GM12873 (cell line): ENCODE data around the gene DBX1.

Experiments
- TF ChIP-seq, protein P1 (sequence below): IDR thresholded peaks from 2 replicates; pipeline ENCODE4 v1.5.1; 2012; ENCODE audit warnings: low read depth, mild to moderate bottlenecking, moderate library complexity, low read length, control low read depth; ENCODE audit not compliant: insufficient read depth; ENCODE audit errors: missing control alignments

DBX1 gene

DNA sequence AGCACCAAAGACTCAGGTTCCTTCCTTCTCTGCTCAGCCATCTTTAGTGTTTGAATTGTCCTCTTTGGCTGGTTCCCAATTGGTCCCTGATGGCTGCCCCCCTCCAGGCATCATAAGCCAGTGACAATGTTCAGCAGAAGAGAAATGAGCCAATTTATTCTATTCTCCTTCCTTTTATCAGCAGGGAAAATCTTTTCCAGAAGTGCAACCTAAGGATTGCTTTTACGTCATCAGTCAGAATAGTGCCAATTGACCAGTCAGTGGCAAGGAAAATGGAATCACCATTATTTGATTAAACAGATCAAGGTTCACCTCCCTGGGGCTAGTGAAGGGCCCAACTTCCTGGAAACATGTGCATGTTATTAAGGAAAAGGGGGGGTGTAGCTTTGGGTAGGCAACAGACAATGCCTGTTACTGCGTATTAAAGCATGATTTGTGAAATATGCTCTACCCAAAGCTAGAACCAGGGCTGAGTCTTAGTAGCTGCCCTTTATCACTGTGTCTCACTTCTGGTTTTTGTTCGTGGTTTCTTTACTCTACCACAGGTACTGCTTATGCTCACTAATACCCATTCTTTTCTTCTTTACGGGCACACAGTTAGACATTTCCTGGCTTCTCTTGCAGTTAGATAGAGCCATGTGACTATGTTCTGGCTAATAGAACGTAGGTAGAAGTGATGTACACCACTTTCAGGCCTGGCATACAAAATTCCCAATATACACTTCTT lies 12.6 kb upstream of the DBX1 start:
- TF ChIP-seq, protein P1, sequence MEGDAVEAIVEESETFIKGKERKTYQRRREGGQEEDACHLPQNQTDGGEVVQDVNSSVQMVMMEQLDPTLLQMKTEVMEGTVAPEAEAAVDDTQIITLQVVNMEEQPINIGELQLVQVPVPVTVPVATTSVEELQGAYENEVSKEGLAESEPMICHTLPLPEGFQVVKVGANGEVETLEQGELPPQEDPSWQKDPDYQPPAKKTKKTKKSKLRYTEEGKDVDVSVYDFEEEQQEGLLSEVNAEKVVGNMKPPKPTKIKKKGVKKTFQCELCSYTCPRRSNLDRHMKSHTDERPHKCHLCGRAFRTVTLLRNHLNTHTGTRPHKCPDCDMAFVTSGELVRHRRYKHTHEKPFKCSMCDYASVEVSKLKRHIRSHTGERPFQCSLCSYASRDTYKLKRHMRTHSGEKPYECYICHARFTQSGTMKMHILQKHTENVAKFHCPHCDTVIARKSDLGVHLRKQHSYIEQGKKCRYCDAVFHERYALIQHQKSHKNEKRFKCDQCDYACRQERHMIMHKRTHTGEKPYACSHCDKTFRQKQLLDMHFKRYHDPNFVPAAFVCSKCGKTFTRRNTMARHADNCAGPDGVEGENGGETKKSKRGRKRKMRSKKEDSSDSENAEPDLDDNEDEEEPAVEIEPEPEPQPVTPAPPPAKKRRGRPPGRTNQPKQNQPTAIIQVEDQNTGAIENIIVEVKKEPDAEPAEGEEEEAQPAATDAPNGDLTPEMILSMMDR, result no peak

DNA sequence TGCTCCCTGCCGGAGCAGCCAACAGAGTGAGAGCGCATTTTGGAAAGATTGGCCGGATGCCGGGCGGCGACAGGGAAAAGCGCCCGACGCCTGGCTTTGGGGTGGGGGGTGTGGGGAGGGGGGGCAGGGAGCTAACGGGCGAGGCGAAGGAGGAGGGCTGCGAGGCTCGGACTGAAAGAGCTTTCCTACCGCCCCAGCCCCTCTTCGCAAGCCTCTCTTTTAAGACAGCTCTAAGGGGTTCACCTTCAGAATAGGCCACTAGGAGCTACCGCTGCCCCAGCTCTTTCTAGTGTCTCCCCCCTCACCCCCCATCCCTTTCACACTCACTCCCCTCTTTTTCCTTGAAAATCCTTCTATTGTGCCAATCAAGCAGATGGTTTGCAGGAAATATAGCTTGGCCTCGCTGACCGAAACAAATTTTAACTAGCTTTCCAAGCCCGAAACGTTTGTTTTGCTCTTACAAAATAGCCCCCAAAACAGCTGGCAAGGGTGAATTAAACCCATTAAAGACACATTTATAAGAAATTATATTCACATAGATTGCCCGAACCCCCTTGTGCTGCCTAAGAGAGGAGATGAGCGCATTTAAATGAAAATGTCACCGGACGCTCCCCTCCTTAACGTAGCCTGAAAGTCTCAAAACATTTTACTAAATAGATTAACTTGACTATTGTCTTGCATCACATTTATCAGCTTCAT lies 3.7 kb upstream of the DBX1 start:
- TF ChIP-seq, protein P1, result no peak

DNA sequence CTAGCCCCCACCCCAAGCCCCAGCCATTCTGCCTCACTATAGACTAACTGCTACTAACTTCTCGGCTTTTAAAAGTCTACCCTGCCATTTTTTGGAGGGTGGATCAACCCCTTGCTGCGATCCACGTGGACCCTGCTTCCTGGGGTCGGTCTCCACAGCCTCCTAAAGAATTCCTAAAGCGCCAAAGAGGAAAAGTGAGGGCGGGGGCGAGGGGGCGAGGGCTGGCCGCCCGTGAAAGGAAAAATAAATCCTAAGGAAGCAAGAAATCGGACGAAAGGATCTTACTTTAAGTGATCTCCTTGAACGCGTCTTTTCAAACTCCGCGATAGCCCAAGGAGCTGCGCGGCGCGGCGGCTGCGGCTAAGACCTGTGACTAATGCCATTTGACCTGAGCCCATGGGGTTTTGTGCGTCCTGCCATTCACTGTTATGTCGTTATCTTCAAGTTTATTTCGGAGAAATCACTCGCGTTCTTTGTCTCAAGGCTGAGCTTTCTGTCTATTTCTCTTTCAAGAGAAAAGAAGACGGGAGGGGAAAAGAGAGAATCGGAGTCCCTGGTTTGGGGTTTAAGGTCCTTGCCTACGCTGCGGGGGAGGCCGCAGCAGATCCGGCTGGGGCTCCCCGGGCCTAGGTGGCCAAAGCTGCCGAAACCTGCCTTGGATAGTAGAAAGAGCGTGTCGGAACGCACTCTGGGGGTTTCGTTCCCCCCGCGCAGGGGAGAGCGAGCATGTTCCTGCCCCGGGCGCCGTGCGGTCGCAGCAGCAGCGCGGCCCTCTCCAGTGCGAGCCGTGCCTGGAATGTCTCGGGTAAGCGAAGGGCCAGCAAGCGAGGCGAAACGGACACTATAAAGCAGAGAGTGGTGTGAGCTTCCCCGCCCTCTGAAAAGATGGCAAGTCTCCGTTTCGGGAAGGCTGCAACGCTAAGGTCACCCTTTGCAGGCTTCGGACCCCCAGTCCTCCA lies 2.8 kb upstream of the DBX1 start:
- TF ChIP-seq, protein P1, result no peak

DNA sequence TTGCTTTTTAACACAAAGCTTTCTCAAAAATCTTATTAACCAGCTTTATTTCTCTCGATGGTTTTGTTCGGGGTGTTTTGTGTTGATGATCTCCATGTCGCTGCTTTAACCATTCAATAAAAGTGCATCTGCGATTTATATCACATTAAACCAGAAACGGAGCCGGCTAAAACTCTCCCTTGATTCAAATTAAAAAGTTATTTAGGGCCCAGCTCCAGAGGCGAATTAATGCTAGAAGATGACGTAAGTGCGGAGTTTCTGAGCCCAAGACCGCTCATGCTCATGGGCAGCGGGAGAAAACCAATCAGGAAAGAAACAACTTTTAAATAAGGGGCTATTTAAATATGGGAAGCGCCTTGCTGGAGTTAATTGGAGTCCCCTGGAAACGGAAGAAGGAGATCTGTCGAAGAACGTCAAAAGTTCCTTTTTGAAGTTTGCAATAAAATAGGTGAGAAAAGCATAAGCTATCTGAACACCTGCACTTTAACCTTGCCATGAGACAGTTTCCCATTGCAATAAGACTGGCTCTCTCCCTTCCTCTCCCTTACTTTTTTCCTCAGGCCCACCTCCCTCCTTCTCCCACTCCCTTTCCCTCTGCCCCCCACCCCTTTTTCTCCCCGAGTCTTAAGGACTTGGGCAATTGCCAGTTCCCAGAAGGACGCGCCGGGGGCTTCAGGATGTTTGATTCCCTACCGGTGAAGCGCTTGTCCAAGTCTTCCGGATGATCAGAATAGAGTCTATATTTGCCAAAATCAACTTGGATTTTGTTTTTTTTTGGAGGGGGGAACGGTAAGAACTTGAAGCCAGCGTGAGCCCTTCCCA lies 1.9 kb upstream of the DBX1 start:
- TF ChIP-seq, protein P1, result no peak

DNA sequence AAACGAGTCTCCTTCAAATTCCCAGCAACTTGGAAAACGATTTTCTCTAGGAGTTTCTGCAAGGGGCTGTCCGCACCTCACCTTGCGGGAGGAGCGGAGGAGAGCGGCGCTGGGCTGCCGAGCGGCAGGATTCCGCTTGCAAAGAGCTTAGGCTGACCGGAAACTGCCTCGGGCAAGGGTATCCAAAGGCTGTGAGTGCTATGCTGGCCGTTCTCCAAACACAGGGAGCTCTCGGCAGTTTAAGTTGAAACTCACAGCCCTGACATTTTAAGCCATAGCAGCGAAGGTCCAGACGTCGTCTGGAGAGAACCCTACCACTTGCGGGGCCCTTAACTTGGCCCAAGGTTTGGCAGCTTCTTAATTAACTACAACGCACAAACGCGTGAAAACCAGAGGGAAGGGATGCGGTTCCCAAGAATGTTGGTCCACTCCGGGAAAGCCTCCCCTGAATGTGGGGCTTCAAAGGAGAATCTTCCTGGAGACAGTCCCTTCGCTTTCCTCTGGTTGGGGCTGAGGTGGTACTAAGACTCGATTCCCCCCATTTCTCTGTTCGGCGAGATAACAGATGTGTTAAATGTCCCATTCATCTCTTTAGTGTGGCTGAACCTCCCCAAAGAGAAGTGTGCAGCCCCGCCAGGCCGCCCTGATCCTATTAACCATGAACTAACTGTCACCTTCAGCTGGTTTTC lies 1.1 kb upstream of the DBX1 start:
- TF ChIP-seq, protein P1, result no peak

DNA sequence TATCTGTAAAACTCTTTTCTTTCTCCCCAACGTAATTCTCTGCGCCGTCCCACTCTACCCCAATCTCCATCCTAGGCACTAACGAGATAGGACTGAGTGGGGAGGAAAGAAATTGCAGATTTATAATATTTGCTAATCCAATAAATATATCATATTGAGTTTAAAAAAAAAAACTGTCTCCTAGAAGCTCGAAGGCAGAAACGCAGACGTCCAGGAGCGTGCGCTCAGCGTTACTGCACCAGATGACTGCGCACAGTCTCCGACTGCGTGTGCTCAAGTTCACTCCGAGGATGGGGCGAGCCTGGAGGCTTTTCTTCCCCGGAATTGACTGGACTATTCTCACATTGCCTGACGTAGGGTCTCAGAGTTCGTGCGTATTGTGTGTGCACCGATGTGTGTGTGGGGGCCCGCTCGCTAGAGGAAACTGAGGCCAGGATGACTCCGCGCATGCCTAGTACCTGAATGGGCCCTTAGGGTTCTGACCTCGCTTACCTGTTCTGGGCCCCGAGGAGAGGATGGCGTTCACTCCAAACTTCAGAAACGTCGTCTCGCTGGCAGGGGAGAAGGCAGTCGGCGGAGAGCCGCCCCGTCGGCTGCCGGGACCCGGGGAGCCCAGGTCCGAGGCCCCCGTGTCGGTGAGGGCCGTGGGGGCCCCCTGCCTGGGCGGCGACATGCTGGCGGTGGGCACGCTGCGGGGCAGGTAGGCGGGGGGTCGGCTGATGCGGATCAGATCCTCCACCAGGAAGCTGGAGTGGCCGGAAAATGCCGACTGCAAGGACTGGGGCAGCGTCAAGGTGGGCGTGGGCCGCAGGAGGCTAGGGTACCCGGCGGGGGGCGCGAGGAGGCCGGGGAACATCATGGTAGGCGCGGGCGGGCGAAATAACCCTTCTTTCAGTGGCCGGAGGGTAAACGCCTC lies 551 bp downstream of the DBX1 start:
- TF ChIP-seq, protein P1, result no peak
